ENCODE measurements around the gene PIWIL4. TPM values are rescaled to one million over a fixed set of nuclear protein-coding genes. Genes with fewer than 3 reads are reported as not detected.

PIWIL4 gene
- total RNA-seq, 4 donors from 2014 or later: 1.5 to 5.1 (median 3.5) TPM

DNA sequence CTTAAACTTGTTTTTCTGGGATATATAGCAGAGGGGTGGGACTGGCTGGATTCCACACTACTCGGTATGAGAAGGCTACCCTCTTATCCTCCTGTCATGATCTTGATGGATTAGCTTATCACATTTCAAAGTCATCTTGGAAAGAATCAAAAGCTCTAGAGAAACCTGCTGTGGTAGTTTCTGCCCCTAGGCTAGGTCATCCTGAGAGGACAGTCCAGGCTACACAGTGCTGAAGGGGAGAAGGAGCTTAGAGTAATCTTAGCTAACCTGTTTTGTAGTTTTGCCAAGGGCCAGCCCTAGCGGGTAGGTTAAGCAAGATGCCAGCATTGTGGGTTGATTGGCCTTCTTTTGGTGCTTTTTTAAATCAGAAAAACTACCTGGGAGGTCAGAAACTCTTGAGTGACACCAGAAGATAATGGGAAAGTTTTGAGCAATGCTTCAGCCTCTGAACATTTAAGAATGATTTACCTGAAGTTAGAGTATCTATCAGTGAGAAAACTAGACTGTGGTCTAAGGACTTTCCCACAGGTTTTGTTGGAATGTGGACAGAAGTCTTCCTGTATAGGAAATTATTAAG, 21.3 kb downstream of the PIWIL4 start:
- H3K27me3 ChIP-seq: no peaks in the 10 kb centered on the region
- intact Hi-C loops (cut with DNase I): no loop called here
- no peaks in the 10 kb centered on the region for H3K9me3 ChIP-seq
- TF ChIP-seq, protein P1, sequence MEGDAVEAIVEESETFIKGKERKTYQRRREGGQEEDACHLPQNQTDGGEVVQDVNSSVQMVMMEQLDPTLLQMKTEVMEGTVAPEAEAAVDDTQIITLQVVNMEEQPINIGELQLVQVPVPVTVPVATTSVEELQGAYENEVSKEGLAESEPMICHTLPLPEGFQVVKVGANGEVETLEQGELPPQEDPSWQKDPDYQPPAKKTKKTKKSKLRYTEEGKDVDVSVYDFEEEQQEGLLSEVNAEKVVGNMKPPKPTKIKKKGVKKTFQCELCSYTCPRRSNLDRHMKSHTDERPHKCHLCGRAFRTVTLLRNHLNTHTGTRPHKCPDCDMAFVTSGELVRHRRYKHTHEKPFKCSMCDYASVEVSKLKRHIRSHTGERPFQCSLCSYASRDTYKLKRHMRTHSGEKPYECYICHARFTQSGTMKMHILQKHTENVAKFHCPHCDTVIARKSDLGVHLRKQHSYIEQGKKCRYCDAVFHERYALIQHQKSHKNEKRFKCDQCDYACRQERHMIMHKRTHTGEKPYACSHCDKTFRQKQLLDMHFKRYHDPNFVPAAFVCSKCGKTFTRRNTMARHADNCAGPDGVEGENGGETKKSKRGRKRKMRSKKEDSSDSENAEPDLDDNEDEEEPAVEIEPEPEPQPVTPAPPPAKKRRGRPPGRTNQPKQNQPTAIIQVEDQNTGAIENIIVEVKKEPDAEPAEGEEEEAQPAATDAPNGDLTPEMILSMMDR (IDR thresholded peaks at IDR 0.05): no peak
- no peak for TF ChIP-seq POLR2A (IDR thresholded peaks at IDR 0.05)
- no peaks in the 10 kb centered on the region for H3K4me1 ChIP-seq
- H3K27ac ChIP-seq: no peak overlapping the region
- no peak for DNase-seq
- no peak overlapping the region for H3K4me3 ChIP-seq (replicated peaks in 1 of 3)
- 35 to 43% methylated on average over 2 of the region's 2 CpGs for WGBS, 2 donors
- H3K36me3 ChIP-seq: no peaks in the 10 kb centered on the region

DNA sequence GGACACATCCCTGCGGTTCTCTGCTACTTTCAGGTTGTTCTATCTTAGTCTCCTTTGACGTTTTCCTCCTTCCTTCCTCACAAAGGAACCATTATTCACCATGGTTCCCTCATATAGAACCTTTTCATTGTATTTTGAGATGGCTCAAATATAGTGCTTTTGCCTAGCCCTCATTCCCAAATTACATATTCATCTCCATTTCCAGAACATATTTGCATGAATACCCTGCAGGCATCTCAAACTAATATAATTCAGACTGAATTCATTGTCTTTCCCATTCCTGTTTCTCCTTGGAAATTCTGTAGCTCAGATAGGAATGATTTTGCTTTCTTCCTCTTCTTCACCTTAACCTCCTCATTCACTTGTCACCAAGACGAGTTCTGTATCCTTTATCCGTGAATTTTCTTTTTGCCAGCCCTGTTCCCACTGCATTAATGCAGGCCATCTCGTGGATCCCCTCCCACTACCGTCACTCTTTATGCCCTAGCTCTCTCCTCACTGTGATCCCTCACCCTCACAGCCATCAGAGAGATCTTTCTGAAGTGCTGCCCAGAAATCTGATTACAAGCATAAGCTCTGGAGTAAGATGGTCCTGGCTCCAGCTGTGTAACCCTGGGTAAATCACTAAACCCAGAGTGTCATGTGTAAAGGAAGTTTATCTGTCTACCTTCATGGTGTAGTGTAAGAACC, 23.3 kb downstream of the PIWIL4 start:
- no peak for DNase-seq
- WGBS, 2 donors: 71 to 80% methylated on average over 6 of the region's 6 CpGs
- H3K36me3 ChIP-seq: no peaks in the 10 kb centered on the region

DNA sequence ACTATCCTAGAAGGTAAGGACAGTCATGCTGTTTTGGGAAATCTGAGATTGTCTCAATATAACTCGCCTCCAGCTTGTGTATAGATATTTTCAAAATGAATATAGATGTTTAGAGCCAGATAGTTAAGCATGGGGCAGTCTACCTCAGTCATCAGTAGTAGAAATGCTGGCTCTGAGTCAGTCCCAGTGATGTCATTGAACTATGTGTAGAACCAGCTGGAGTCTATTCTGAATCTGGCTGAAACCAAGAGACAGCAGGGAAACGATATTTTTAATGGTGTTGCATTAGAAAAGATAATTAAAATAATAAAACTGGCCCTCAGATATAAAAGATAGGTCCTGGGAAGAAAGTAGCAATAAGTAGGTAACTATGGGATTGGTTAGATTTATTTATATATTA, 25.9 kb downstream of the PIWIL4 start:
- intact Hi-C loops (cut with DNase I): no loop called here
- H3K4me3 ChIP-seq (replicated peaks in 1 of 3): no peak overlapping the region
- H3K27ac ChIP-seq: no peak overlapping the region
- no peaks in the 10 kb centered on the region for H3K27me3 ChIP-seq
- WGBS, 2 donors: 87 to 94% methylated on average over 2 of the region's 2 CpGs
- DNase-seq: no peak
- no peaks in the 10 kb centered on the region for H3K9me3 ChIP-seq
- no peaks in the 10 kb centered on the region for H3K4me1 ChIP-seq
- H3K36me3 ChIP-seq: no peaks in the 10 kb centered on the region
- TF ChIP-seq POLR2A (IDR thresholded peaks at IDR 0.05): no peak
- TF ChIP-seq, protein P1 (IDR thresholded peaks at IDR 0.05): no peak

More for the DNA sequence above, 23.3 kb downstream of the PIWIL4 start:
- H3K27ac ChIP-seq: no peak overlapping the region
- H3K27me3 ChIP-seq: no peaks in the 10 kb centered on the region
- H3K4me3 ChIP-seq (replicated peaks in 1 of 3): no peak overlapping the region
- H3K4me1 ChIP-seq: no peaks in the 10 kb centered on the region
- TF ChIP-seq POLR2A (IDR thresholded peaks at IDR 0.05): no peak
- TF ChIP-seq, protein P1 (IDR thresholded peaks at IDR 0.05): no peak
- no peaks in the 10 kb centered on the region for H3K9me3 ChIP-seq
- intact Hi-C loops (cut with DNase I): no loop called here

DNA sequence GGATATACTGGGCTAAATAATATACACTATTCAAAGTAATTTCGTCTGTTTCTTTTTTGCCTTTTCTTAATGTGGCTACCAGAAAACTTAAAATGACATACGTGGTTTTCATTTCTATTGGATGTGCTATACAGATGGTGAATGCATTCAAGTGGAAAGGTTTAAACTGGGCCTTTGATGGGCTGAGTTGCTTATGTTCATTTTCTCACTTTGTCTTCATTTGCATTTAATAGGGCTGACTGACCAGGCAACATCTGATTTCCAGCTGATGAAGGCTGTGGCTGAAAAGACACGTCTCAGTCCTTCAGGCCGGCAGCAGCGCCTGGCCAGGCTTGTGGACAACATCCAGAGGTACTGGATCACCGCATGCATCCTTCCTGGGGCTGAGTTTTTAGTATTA, 27.9 kb downstream of the PIWIL4 start:
- H3K27ac ChIP-seq: no peak overlapping the region
- no peaks in the 10 kb centered on the region for H3K36me3 ChIP-seq
- H3K4me1 ChIP-seq: no peaks in the 10 kb centered on the region
- no peak for DNase-seq
- H3K27me3 ChIP-seq: no peaks in the 10 kb centered on the region
- 94 to 95% methylated on average over 6 of the region's 6 CpGs for WGBS, 2 donors
- H3K9me3 ChIP-seq: no peaks in the 10 kb centered on the region
- no peak overlapping the region for H3K4me3 ChIP-seq (replicated peaks in 1 of 3)
- TF ChIP-seq, protein P1 (IDR thresholded peaks at IDR 0.05): no peak
- no peak for TF ChIP-seq POLR2A (IDR thresholded peaks at IDR 0.05)
- intact Hi-C loops (cut with DNase I): loop anchor here (5.0 kb wide), 1 partner anchor 73 kb away; no protein-coding TSS in a partner anchor

DNA sequence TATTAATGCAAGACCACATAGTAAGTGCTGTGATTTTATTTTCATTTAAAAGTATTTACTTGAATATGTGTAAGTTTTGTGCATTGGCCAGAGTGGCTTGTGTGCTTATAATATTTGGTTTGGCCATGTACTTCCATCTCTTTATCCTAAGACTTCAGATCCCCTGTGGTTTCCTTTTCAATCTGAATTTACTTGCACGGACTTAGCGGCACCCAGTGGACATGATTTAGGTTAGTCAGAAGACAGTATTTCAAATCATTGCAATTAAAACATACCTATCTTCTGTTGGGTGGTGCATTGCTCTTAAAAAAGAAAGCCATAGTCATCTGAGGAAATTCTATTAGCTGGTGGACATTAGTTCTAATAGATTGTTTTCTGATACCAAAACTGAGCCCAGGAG, 30.7 kb downstream of the PIWIL4 start:
- Histone ChIP-seq H3K4me1 (no peaks in the 10 kb centered on the region), H3K27me3 (no peaks in the 10 kb centered on the region), H3K9me3 (no peaks in the 10 kb centered on the region), H3K27ac (no peak overlapping the region), H3K36me3 (no peaks in the 10 kb centered on the region), H3K4me3 (replicated peaks in 1 of 3) (no peak overlapping the region)
- TF ChIP-seq POLR2A (IDR thresholded peaks at IDR 0.05): no peak
- TF ChIP-seq, protein P1 (IDR thresholded peaks at IDR 0.05): peak in 2 of 6 experiments; percentile 13 to 22
- intact Hi-C loops (cut with DNase I): loop anchor here (5.0 kb wide), 1 partner anchor 76 kb away; no protein-coding TSS in a partner anchor
- 66 to 72% methylated on average over 2 of the region's 2 CpGs for WGBS, 2 donors
- no peak for DNase-seq
